Loucy (cell line): Measurements from ENCODE around the gene GPC5.
"Not testable (repeated sequence)": the region's sequence is repeated elsewhere in the genome, so short reads cannot be mapped to it uniquely, and the experiment has no call there.

Experiments used
- H2AFZ ChIP-seq: fragments of 200-600 bp; sonication (generic); 2 replicates; pipeline ENCODE4 v1.6.0; 2016; ENCODE audit warnings: antibody characterized with exemption, mild to moderate bottlenecking, low read length, moderate library complexity
- H3F3A ChIP-seq: fragments of 200-600 bp; 2 replicates; pipeline ENCODE4 v1.6.0; 2016; ENCODE audit warnings: antibody characterized with exemption, low read depth, mild to moderate bottlenecking
- H3K27me3 ChIP-seq: fragments of 200-600 bp; sonication (generic); 2 replicates; pipeline ENCODE4 v1.6.1; 2014; ENCODE audit warnings: low read length, mild to moderate bottlenecking; ENCODE audit not compliant: insufficient read depth, poor library complexity, severe bottlenecking
- H3K36me3 ChIP-seq: fragments of 200-600 bp; sonication (generic); 2 replicates; pipeline ENCODE4 v1.6.1; 2016; ENCODE audit warnings: low read length; ENCODE audit not compliant: insufficient read depth
- H3K4me1 ChIP-seq: fragments of 200-600 bp; sonication (generic); 2 replicates; pipeline ENCODE4 v1.5.1; 2014; ENCODE audit warnings: low read length, mild to moderate bottlenecking; ENCODE audit not compliant: insufficient read depth, poor library complexity, severe bottlenecking
- H3K4me2 ChIP-seq: fragments of 200-600 bp; sonication (generic); 2 replicates; pipeline ENCODE4 v1.6.0; 2014; ENCODE audit warnings: antibody characterized with exemption, low read length, low read depth, mild to moderate bottlenecking; ENCODE audit not compliant: poor library complexity, severe bottlenecking
- H3K4me3 ChIP-seq: fragments of 200-600 bp; sonication (generic); 2 replicates; pipeline ENCODE4 v1.5.1; 2014; ENCODE audit warnings: low read length, mild to moderate bottlenecking, mixed read lengths; ENCODE audit not compliant: poor library complexity, severe bottlenecking
- H3K79me2 ChIP-seq: fragments of 200-600 bp; sonication (generic); 2 replicates; pipeline ENCODE4 v1.6.1; 2014; ENCODE audit warnings: low read length; ENCODE audit not compliant: insufficient read depth
- H3K9ac ChIP-seq: fragments of 200-600 bp; sonication (generic); 2 replicates; pipeline ENCODE4 v1.6.0; 2014; ENCODE audit warnings: mild to moderate bottlenecking, low read depth, low read length, moderate library complexity; ENCODE audit not compliant: poor library complexity, severe bottlenecking
- H3K9me2 ChIP-seq: fragments of 200-600 bp; sonication (generic); replicated peaks from 2 replicates; pipeline ENCODE4 v1.6.1; 2016; ENCODE audit warnings: low read depth, low read length, mixed read lengths
- H3K9me3 ChIP-seq: fragments of 200-600 bp; sonication (generic); 2 replicates; pipeline ENCODE4 v1.6.1; 2014; ENCODE audit warnings: mild to moderate bottlenecking, antibody characterized with exemption, low read length, low read depth; ENCODE audit not compliant: insufficient read depth
- H4K20me1 ChIP-seq: fragments of 200-600 bp; sonication (generic); 2 replicates; pipeline ENCODE4 v1.6.0; 2014; ENCODE audit warnings: antibody characterized with exemption, low read length, mild to moderate bottlenecking; ENCODE audit not compliant: insufficient read depth, poor library complexity, severe bottlenecking
- EZH2phosphoT487 ChIP-seq: fragments of 200-600 bp; IDR thresholded peaks from 2 replicates; pipeline ENCODE4 v1.6.1; 2018; ENCODE audit warnings: antibody characterized with exemption, mild to moderate bottlenecking, moderate library complexity, borderline replicate concordance
- TF ChIP-seq, protein P1 (sequence below): fragments of 200-600 bp; sonication (generic); conservative IDR thresholded peaks from 2 replicates; pipeline ENCODE4 v1.5.1; 2014; ENCODE audit warnings: mild to moderate bottlenecking, antibody characterized with exemption, low read length

Gene GPC5

DNA sequence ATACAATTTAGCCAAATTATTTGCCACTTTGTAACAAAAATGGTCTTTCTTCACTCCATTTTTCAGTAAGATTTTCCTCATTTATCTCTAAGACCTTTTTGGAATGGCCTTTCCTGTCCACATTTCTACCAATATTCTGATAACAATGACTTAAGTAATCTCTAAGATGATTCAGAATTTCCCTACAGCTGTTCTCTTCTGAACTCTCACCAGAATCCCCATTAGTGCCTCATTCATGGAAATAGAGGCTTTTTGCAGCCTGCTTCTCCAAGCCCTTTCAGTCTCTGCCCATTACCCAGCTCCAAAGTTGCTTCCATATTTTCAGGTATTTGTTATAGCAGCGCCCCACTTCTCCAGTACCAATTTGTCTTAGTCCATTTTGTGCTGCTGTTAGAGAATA is 867.0 kb downstream of the GPC5 start:
- Histone ChIP-seq H4K20me1 (no peaks in the 10 kb centered on the region), H2AFZ (no peak overlapping the region), H3K79me2 (no peaks in the 10 kb centered on the region), H3K9ac (no peak overlapping the region), H3K4me2 (no peak overlapping the region), H3K9me3 (no peaks in the 10 kb centered on the region), H3K9me2 (no peaks in the 10 kb centered on the region), H3K4me3 (no peak overlapping the region), H3K4me1 (no peaks in the 10 kb centered on the region), H3K36me3 (no peaks in the 10 kb centered on the region), H3K27me3 (no peaks in the 10 kb centered on the region), H3F3A (no peaks in the 10 kb centered on the region)
- TF ChIP-seq, protein P1, sequence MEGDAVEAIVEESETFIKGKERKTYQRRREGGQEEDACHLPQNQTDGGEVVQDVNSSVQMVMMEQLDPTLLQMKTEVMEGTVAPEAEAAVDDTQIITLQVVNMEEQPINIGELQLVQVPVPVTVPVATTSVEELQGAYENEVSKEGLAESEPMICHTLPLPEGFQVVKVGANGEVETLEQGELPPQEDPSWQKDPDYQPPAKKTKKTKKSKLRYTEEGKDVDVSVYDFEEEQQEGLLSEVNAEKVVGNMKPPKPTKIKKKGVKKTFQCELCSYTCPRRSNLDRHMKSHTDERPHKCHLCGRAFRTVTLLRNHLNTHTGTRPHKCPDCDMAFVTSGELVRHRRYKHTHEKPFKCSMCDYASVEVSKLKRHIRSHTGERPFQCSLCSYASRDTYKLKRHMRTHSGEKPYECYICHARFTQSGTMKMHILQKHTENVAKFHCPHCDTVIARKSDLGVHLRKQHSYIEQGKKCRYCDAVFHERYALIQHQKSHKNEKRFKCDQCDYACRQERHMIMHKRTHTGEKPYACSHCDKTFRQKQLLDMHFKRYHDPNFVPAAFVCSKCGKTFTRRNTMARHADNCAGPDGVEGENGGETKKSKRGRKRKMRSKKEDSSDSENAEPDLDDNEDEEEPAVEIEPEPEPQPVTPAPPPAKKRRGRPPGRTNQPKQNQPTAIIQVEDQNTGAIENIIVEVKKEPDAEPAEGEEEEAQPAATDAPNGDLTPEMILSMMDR = no peak
- no peak for TF ChIP-seq EZH2phosphoT487

DNA sequence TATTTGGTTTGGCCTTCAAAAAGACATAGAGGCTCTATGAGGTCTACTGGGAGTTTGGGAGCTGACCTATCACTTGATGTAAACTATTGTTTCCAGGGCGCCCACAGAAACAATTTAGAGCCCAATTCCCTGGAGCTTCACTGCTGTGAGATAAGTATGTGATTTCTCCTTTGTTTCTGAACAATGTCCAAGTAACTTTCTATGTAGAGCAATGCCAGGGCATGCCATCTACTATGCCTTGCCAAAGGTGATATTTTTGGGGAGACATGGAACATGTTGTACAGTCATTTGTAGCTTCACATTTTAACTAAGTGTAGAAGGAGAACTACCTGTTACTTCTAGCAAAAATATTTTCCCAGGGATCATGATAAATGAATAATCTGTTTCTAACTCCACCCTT is 872.6 kb downstream of the GPC5 start:
- Histone ChIP-seq H4K20me1 (no peaks in the 10 kb centered on the region), H3K9me3 (no peaks in the 10 kb centered on the region), H2AFZ (no peak overlapping the region), H3K4me2 (no peak overlapping the region), H3K79me2 (no peaks in the 10 kb centered on the region), H3K4me3 (no peak overlapping the region), H3K36me3 (no peaks in the 10 kb centered on the region), H3K9me2 (no peaks in the 10 kb centered on the region), H3K9ac (no peak overlapping the region), H3F3A (no peaks in the 10 kb centered on the region), H3K27me3 (no peaks in the 10 kb centered on the region), H3K4me1 (no peaks in the 10 kb centered on the region)
- TF ChIP-seq, protein P1 = no peak
- TF ChIP-seq EZH2phosphoT487 = no peak

DNA sequence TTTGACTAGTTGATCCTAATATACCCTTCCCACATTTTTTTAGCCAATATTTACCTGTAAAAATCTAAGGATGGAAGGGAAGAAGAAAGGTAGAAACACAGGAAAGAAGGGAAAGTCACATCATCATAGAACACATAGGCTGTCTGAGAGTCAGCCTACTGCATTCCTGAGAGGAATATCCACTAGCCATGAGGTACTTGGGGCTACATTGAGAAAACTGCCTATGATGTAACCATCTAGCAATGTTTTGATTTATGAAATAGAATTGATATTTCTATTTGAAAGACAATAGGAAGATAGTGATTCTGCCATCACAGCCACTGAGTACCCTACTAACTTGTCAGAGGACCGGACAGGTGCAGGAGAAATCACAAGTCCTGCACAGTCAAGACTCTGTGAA is 873.8 kb downstream of the GPC5 start:
- no peaks in the 10 kb centered on the region for H3K9me2 ChIP-seq
- no peak overlapping the region for H3K9ac ChIP-seq
- no peaks in the 10 kb centered on the region for H3K9me3 ChIP-seq
- no peaks in the 10 kb centered on the region for H3K4me1 ChIP-seq
- H3K27me3 ChIP-seq = no peaks in the 10 kb centered on the region
- TF ChIP-seq, protein P1 = no peak
- no peak for TF ChIP-seq EZH2phosphoT487
- no peak overlapping the region for H2AFZ ChIP-seq
- H3K36me3 ChIP-seq = no peaks in the 10 kb centered on the region
- H4K20me1 ChIP-seq = no peaks in the 10 kb centered on the region
- no peak overlapping the region for H3K4me3 ChIP-seq
- H3K79me2 ChIP-seq = no peaks in the 10 kb centered on the region
- no peaks in the 10 kb centered on the region for H3F3A ChIP-seq
- no peak overlapping the region for H3K4me2 ChIP-seq

DNA sequence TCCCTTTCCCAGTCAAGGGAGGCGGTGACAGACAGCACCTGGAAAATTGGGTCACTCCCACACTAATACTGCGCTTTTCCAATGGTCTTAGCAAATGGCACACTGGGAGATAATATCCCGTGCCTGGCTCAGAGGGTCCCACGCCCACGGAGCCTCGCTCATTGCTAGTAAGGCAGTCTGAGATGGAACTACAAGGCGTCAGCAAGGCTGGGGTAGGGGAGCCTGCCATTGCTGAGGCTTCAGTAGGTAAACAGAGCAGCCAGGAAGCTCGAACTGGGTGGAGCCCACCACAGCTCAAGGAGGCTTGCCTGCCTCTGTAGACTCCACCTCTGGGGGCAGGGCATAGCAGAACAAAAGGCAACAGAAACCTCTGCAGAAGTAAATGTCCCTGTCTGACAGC is 882.6 kb downstream of the GPC5 start:
- H3F3A ChIP-seq, H2AFZ ChIP-seq, H3K9ac ChIP-seq, H3K27me3 ChIP-seq, H3K9me3 ChIP-seq, H3K4me3 ChIP-seq, H3K79me2 ChIP-seq, H3K9me2 ChIP-seq, H3K4me1 ChIP-seq, H3K4me2 ChIP-seq, H4K20me1 ChIP-seq, H3K36me3 ChIP-seq: not testable (repeated sequence)

DNA sequence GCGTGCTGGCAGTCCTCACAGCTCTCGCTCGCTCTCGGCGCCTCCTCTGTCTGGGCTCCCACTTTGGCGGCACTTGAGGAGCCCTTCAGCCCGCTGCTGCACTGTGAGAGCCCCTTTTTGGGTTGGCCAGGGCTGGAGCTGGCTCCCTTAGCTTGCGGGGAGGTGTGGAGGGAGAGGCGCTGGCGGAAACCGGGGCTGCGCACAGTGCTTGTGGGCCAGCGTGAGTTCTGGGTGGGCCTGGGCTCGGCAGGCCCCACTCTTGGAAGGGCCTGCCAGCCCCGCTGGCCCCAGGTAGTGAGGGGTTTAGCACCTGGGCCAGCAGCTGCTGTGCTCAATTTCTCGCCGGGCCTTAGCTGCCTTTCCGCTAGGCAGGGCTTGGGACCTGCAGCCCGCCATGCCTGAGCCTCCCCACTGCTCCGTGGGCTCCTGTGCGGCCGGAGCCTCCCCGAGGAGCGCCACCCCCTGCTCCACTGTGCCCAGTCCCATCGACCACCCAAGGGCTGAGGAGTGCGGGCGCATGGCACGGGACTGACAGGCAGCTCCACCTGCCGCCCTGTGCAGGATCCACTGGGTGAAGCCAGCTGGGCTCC is 892.4 kb downstream of the GPC5 start:
- not testable (repeated sequence) for H4K20me1 ChIP-seq, H3K9me2 ChIP-seq, H3K9ac ChIP-seq, H2AFZ ChIP-seq, H3K27me3 ChIP-seq, H3K9me3 ChIP-seq, H3K79me2 ChIP-seq, H3K4me1 ChIP-seq, H3K4me2 ChIP-seq, H3K4me3 ChIP-seq, H3K36me3 ChIP-seq, H3F3A ChIP-seq
